Inflammatory macrophage treated with lipopolysaccharide for 4 hours (primary cell): ENCODE measurements around the gene GALNT8.
A peak's percentile ranks its signal among the peaks of the same experiment; 100 is the strongest.

ENCODE experiments used
- DNase-seq: peaks from one replicate; pipeline ENCODE4 v3.0.0-alpha.2; 2020

The GALNT8 gene

GRCh38 chr12:4800555-4800954 is 80.4 kb downstream of the GALNT8 start:
- no peak for DNase-seq

DNA sequence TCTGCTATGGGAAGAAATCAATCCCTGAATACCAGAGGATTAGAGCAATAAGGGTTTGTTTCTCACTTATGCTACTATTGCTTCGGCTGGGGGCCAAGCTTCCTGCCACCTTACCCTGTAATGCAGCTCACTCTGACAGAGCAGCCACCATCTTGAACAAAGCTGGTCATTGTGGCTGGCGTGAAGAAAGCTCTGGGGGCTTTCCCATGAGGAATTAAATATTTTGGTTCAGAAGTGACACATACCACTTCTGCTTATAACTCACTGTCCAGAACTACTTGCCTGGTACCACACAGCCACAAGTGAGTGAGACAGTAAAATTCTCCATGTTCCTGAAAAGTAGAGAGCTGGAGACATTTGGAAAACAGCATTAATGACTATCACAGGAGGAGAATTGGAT is 82.6 kb downstream of the GALNT8 start:
- DNase-seq = peak; percentile 3

DNA sequence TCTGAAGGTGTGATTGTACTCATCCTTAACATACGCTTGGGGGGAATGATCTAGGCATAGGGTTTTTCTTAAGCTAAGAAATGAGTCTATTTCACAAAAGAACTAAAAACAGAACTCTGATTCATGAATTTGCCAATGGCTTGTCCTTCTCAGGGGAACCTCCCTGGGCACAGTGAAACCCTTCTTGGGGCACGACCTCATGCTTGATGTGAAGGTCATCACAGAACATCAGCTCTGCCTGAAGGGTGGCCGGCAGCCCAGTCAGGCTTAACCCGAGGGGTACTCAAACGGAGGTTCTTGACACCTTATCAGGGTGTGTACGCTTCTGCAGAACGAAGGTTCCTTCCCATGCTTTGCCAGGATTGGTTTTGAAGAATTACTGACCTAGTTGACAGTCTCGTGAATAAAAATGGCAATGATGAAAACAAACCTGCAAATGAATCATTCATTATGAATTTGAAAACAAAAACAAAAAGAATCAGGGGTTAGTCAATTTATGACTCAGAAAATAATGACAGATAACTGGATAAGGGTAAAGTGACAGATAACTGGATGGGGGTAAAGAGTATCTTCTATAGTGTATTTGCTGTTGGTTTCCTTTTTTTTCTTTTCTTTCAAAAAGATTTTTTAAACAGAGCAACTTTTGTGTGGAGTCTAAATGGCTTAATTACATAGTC is 86.4 kb downstream of the GALNT8 start:
- DNase-seq = no peak

DNA sequence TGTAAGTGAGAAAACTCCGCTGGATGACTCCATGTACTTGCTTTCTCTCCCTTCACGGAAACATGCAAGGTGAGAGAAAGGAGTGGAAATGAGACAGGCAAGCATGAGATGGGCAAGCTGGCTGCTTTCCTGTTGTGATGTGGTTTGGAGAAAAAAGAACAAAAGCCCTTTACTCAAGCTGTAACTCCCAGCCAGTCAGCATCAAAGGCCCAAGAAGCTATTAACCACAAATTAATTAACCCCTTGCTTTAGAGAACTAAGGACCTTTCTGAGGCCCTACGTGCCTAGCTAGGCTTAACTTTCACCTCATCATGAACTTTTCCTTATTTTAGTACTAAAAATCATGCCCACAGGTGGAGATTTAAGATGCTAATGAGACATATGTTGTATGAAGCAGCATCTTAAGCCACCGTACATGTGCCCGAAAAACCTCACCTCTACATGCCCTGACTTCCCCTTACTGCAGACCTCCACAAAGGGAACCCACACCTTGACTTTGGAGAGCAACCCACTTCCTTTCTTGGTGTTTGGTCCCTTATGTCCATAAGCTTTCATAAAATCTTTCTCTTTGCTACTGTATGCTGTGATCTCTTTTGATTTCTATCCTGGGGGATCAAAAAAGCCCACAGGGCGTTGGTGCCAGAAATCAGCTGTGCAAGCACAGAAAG is 87.0 kb downstream of the GALNT8 start:
- no peak for DNase-seq

DNA sequence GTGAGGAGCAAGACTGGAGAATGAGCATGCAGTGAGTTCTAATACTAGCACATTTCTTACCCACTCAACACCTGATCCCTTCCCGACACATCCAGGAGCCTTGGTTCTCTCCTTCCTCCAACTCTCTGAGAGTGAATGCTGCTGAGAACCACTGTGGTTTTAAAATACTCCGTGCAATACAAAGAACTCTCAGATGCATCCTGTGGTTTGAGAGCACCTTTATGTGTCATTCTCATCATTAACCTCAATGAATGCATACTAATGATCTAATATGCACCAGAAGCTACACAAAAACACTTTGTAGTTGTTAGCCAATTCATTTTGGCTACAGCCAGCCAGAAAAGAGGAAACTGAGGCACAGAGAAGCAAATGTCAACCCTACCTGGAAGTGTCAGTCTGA is 87.6 kb downstream of the GALNT8 start:
- DNase-seq = no peak

GRCh38 chr12:4809013-4809448 is 88.8 kb downstream of the GALNT8 start:
- DNase-seq = no peak

- DNase-seq = no peak
These were observed 89.4 kb downstream of the GALNT8 start for GRCh38 chr12:4809449-4810218.

DNA sequence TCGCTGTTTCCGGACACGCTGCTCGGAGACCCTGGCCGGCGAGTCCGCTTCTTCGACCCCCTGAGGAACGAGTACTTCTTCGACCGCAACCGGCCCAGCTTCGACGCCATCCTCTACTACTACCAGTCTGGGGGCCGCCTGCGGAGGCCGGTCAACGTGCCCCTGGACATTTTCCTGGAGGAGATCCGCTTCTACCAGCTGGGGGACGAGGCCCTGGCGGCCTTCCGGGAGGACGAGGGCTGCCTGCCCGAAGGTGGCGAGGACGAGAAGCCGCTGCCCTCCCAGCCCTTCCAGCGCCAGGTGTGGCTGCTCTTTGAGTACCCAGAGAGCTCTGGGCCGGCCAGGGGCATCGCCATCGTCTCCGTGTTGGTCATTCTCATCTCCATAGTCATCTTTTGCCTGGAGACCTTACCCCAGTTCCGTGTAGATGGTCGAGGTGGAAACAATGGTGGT is 90.0 kb downstream of the GALNT8 start:
- no peak for DNase-seq

DNA sequence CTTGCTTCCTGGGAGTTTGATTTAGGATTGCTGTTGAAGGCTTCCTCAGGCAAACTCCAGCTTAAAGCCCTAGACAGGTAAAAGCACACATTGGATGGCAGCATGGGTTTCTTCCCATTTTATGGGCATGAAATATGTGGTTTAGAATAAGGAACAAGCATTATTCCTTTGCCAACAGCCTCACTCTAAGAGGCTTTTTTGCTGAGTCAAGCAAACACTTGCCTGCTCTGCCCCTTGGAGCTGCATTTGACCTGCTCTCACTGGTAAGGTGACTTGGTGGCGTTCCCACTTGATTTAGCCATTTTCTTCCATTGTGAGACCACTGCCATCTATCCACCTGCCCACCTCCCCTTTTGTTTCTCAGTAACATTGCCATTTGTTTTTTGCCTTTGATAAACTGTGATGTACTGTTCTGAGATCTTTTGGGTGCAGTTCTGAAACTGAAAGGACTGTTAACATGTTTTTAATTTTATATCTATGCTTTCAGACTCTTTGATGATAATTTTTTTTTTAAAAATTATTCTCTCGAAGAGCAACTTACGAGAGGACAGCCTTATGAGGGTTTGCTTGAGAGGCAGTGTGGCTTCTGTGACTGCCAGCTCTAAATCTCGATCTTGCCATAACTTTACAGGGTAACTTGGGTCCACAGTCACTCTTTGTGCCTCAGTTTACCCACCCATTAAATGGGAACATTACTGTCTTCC is 92.6 kb downstream of the GALNT8 start:
- no peak for DNase-seq

- DNase-seq = no peak
These were observed 93.5 kb downstream of the GALNT8 start for GRCh38 chr12:4813741-4814140.

DNA sequence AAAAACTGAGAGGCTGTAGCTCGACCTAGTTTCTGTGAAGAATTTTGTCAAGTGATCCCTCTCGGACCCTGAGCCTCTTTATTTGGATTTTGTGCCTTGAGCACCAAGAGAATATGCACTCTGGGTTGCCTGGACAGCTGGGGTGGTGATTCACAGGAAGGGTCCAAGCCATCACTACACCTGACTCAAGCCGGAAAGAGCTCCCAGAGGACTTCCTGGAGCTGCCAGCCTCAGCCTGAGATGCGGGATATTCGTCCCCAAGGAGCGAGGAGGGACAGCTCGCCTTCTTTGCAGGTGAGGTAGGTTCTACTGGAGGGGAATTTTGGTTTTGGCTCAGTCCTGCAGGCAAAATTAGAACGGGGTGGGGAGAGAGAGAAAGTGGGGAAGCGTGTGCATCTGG is 94.3 kb downstream of the GALNT8 start:
- no peak for DNase-seq

GRCh38 chr12:4816744-4817525 is 96.7 kb downstream of the GALNT8 start:
- no peak for DNase-seq

GRCh38 chr12:4817880-4818279 is 97.7 kb downstream of the GALNT8 start:
- no peak for DNase-seq

DNA sequence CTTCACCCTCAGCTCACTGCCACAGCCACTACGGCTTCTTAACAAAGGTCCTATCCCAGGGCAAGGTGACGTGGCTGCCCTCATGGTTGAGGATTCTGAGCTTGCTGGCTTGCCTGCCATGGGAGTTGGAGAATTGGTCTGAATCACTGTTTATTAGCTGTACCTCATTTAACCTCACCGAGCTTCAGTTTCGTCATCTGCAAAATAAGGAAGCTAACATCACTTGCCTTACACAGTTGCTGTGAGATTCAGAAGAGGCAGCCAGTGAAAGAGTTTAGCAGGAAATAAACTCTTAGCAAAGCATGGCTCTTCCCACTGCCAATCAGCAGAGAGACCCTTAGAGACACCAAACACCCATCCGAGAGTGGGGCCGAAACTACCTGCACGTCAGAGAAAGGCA is 99.5 kb downstream of the GALNT8 start:
- DNase-seq = peak; percentile 81

GRCh38 chr12:4820971-4821370 is 100.8 kb downstream of the GALNT8 start:
- peak; percentile 5 for DNase-seq
